Activated CD8-positive, alpha-beta memory T cell treated with anti-CD3 and anti-CD28 coated beads for 1 hour (primary cell): ENCODE results near the gene ALG8.

Source experiments
- DNase-seq, 2 donors: peaks; one replicate each; pipeline ENCODE4 v3.0.0-alpha.2; 2020; ENCODE audit warnings: low read depth in 1 of 2; ENCODE audit errors: extremely low read depth in 1 of 2

Gene ALG8

GRCh38 chr11:78161346-78161745 is 21.9 kb upstream of the ALG8 start:
- DNase-seq: no peak

- DNase-seq: no peak
Observed at GRCh38 chr11:78160557-78160956, 21.1 kb upstream of the ALG8 start.

- no peak for DNase-seq
Observed at GRCh38 chr11:78158987-78159652, 19.7 kb upstream of the ALG8 start.

DNA sequence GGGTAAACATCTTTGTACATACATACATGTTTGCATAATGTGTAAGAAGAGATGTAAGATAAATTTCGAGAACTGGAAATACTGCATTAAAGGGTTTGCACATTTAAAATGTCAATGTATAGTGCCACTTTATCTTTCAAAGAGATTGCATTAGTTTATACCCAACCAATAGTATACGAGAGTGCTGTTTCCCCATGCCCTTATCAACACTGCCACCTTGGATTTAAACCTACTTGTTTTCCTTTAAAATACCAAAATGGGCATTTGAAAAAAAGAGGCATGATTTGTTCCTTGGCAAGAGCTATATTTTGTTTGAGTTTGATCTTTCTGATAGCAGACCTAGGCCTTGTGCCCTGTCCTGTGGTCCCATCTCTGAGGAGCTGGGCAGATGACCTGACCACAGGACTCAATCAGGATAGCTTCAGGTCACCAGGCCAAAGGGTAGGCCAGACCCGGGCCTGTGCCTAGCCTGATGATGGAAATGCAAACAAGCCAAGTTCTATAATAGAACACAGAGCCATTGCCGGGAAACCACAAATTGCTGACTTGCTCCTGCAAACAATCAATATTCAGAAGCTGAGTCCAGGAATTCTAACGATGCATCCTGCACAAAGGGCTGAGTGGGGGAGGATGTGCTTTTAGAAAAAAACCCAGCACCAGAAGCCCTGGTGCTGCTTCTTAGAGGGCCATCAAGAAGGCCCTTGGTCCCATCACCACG is 16.9 kb upstream of the ALG8 start:
- no peak for DNase-seq

DNA sequence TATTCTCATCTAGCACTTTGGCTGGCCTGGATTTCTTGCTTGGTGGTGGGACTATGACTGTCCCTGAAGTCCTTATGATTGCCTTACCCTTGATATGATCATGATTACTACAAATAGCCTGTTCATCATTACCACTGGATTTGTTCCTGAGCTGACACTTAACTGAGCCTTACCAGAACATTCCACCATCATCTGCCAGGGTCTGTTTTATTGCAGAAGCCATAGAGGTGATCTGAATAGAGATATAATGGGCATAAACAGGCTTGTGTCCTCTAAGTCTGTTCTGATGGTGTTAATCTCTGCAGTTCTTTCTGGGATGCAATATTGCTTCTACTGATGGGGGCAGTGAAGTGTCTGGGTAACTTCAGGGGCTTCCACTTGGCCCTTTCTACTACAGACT is 12.4 kb upstream of the ALG8 start:
- DNase-seq: no peak

- DNase-seq: no peak
Observed at GRCh38 chr11:78150754-78151153, 11.3 kb upstream of the ALG8 start.

DNA sequence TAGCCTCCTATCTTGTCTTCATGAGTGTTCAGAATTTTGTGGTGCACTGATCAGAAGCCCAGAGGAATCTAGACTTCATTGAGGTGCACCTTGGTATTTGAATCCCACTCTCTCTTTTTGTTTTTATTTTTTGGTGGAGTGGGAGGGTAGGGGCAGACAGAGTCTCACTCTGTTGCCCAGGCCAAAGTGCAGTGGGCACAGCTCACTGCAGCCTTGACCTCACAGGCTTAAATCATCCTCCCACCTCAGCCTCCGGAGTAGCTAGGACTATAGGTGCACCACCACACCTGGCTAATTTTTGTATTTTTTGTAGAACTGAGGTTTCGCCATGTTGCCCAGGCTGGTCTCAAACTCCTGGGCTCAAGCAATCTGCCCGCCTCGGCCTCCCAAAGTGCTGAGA is 10.9 kb upstream of the ALG8 start:
- no peak for DNase-seq

DNA sequence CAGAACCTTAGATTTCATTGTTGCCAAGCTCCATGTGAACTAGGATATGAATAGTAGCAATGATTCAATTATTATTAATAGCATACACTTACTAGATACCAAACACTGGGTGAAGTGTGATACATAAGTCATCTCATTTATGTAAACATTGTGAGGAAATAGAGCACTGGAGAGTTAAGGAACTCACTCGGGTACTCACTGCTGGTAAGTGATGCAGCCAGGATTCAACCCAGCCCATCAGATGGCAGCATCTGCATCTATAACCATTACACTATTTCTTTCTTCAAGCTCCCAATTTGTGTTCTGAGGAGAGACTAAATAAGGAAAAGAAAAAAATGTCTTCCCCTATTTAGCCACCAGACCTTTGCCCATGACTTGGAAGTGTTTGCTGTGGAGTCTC is 10.2 kb upstream of the ALG8 start:
- no peak for DNase-seq

DNA sequence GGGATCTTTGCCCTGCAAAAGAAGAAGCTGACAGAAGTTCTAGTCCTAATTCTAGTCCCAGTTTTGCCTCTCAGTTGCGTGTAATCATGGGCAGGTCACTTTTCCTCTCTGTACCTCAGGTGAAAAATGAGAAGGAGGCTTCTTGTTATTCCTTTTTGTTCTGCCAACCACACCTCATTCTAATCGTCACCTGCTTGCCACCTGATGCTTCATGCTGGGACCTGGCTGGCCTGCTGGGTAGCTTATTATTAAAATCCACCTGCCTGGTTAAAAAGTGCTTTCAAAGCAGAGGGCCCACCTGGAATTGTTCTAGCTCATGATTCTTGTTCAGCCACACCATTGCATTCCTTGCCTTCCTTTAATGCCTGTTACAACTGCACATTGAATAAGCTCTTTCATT is 8.4 kb upstream of the ALG8 start:
- no peak for DNase-seq

- DNase-seq: no peak
Observed at GRCh38 chr11:78145511-78146025, 6.1 kb upstream of the ALG8 start.

- DNase-seq: no peak
Observed at GRCh38 chr11:78140392-78141077, 1.1 kb upstream of the ALG8 start.

DNA sequence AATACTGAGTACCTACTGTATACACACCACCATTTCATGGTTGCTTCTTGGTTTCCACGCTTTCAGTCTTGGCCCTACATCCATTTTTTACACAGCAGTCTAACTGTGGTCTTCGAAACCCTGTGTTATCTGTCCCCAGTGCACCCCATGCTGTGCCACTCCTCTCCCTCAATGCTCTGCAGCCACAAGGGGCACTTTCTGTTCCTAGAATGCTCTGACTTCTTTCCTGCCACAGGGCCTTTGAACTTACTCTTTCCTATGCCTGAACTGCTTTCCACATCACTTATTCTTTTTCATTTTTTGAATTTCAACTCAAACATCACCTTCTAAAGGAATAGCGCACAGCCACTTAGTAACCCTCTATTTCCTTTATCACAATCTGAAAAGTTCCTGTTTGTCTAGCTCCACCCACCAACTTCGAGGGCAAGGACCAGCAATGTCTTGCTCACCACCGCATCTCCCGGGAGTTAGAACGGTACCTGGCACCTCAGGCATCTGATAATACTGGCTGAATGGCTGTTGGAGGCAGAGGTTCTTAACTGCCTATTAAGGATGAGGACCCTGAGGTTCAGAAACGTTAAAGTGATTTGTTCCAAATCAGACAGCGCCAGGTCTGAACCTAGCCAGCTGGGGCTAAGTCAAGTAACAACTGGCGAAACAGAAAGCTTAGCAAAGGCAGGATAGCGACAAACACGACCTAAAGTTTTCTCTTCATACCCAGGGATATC is 568 bp downstream of the ALG8 start:
- DNase-seq: peak in 1 of 2 donors; percentile 1

DNA sequence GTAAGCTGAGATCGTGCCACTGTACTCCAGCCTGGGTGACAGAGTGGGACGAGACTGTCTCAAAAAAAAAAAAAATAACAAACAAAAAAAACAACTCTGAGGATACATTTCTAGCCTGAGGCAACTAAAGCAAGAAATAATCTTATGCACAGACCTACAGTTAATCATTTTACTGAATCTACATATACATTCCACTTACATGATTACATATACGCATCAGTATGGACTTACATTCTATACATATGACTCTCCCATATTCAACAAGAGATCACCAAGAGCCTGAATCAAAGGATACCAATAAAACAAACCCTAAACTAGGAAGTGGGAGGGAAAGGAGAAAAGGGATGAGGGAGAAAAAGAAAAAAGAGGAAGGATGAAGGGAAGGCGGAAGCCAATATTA is 1.1 kb downstream of the ALG8 start:
- no peak for DNase-seq

GRCh38 chr11:78132475-78132874 is 7.0 kb downstream of the ALG8 start:
- no peak for DNase-seq

DNA sequence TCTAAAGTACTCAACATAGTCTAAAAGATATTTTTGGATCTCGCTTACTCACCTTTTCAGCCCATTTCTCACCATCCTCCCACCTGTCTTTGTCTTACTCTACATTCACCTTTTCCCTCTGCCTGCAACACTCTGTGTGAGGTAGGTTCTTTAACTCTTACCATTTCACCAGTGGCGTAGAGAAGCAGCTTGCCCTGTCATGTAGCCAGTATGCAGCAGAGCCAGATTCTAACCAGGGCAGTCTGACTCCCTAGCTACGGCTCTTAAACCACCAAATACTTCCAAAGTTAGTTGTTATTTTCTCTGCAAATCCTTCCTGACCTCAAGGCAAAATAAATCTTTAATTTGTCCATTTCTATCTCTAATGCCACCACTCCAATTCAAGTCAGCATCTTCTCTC is 7.5 kb downstream of the ALG8 start:
- no peak for DNase-seq

DNA sequence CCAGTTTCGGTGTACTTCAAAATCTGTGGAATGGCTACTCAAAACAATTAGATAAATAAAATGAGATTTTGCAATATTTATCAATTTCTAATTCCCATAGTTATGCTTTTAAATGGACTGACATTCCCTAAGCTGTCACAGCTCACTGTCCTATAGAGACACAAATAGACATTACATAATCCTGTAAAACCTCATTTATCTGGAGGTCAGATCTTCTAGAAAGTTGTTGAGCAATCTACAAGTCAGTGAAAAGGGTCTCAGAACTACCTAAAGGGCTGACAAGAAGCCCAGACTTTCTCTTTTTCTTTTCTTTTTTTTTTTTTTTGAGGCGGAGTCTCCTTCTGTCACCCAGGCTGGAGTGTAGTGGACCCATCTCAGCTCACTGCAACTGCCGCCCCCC is 12.0 kb downstream of the ALG8 start:
- no peak for DNase-seq

DNA sequence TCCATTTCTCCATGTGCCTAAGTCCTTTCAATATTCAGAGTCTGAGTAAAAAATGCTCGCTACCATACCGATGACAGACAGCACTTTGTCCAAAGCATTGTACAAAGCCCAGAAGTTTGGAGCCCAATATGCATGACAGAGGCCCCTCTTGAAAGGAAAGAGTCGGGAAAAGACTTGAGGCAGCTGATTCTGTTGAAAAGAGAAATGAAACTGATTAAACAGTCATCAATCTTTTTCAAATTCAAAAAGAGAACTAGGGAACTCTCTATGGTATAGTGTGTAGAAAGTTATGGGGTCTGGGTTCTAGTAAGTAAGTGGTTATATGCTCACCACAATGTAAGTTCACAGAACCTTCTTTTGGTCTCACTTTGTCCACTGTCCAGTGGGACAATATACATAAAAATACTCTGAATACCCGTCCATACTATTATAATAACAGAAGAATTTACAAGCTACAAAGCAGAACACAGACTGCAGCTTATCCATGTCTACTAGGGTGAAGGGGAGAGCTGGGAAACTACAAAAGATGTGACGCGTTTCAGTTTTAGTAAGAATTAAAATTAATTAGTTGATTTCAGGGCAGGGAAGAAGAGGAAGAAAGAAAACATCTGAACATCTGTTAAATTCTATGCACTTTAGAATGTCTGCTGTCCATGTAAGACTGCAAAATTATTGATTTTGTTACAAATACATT is 26.7 kb downstream of the ALG8 start:
- DNase-seq: no peak

GRCh38 chr11:78111298-78111697 is 28.1 kb downstream of the ALG8 start:
- no peak for DNase-seq

- DNase-seq: no peak
Observed at GRCh38 chr11:78110830-78111229, 28.6 kb downstream of the ALG8 start.

GRCh38 chr11:78110351-78110750 is 29.1 kb downstream of the ALG8 start:
- no peak for DNase-seq
